ENCODE results near the gene TPM3. TPM values are rescaled to one million over a fixed set of nuclear protein-coding genes. Genes with fewer than 3 reads are reported as not detected.

The TPM3 gene
- 100 to 1,000 TPM in 1 of 2 donors, 10 to 100 TPM in 1; 74.2 to 131 TPM for total RNA-seq

DNA sequence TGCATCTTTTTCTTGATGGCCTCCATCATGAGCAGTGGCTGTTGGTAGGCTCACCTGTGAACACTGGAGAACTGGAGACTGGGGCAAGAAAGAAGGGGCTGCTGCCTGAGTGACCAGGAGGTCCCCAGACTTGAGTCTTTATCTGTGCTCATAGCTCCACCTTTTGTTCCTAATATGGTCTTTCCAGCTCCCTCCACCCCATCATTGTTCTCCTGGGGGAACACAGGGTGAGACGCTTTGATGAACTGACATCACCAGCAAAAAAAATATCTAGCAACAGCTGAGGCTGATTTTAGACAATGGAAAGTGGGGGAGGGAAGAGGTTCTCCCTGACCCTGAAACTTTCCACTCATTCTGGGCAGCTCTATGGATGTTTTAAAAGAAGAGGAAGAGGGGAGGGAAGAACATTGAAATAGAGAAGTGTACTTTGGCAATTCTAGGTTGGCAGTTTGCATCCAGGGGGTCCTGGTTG lies at the start of gene TPM3:
Gene TPM3, minus strand, starts transcription at position 111 of the 472 bp plus-strand sequence. Its CDS starts 82 bp downstream, at position 29.
- TF ChIP-seq, protein P1, sequence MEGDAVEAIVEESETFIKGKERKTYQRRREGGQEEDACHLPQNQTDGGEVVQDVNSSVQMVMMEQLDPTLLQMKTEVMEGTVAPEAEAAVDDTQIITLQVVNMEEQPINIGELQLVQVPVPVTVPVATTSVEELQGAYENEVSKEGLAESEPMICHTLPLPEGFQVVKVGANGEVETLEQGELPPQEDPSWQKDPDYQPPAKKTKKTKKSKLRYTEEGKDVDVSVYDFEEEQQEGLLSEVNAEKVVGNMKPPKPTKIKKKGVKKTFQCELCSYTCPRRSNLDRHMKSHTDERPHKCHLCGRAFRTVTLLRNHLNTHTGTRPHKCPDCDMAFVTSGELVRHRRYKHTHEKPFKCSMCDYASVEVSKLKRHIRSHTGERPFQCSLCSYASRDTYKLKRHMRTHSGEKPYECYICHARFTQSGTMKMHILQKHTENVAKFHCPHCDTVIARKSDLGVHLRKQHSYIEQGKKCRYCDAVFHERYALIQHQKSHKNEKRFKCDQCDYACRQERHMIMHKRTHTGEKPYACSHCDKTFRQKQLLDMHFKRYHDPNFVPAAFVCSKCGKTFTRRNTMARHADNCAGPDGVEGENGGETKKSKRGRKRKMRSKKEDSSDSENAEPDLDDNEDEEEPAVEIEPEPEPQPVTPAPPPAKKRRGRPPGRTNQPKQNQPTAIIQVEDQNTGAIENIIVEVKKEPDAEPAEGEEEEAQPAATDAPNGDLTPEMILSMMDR (IDR thresholded peaks at IDR 0.05) = no peak
- no peak for TF ChIP-seq POLR2A (IDR thresholded peaks at IDR 0.05)
- ATAC-seq (no peak), DNase-seq (no peak)
- H3K27ac ChIP-seq = peak within 1 kb of the TSS in 3 of 4 donors; percentile 52 to 68 (median 58)
- H3K36me3 ChIP-seq (replicated peaks in 1 of 2; ENCODE audit: insufficient read depth in 1 of 2, low read depth in 2 of 2) = no peaks in the 10 kb centered on the region
- peaks cover 63% of the 10 kb centered on the region for H3K4me1 ChIP-seq
- WGBS, 2 donors = 0 to 17% methylated on average over 1 of the region's 1 CpG
- no peak within 1 kb of the TSS for H3K4me3 ChIP-seq
- H3K27me3 ChIP-seq = no peaks in the 10 kb centered on the region
- H3K9me3 ChIP-seq = no peaks in the 10 kb centered on the region
- intact Hi-C loops (cut with DNase I) = no loop called here

DNA sequence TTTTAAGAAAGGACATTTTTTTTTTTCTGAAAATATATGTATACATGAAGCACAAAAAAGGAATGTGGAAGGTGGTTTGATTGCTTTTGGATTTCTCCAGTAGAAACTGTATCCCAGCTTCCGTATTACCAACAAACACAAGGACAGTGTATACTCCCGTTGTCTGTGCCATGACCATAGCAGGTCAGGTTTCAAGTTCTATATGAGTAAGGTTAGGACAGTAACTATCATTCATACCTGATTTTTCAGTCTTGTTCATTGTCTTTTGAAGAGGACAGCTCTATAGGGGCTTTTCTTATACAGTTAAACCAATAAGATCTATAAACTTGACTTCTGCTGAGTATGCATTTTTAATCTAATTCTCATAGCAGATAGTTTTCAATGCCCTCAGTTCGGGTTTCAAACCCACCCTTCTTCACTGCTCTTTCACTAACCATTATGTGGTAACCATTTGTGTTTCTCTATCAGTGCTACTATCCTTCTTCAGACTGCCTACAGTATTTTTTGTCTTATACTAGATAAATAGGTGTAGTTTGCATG lies 48.5 kb upstream of the TPM3 start:
- WGBS, 2 donors = 90 to 91% methylated on average over 3 of the region's 3 CpGs
- intact Hi-C loops (cut with DNase I) = no loop called here
- ATAC-seq = no peak
- no peak overlapping the region for H3K27ac ChIP-seq
- DNase-seq = no peak
- no peaks in the 10 kb centered on the region for H3K27me3 ChIP-seq
- H3K4me3 ChIP-seq = no peak overlapping the region
- peaks cover 19 to 49% of the 10 kb centered on the region in 2 donors for H3K36me3 ChIP-seq (replicated peaks in 1 of 2; ENCODE audit: insufficient read depth in 1 of 2, low read depth in 2 of 2)
- no peak for TF ChIP-seq POLR2A (IDR thresholded peaks at IDR 0.05)
- TF ChIP-seq, protein P1 (IDR thresholded peaks at IDR 0.05) = no peak
- H3K4me1 ChIP-seq = no peaks in the 10 kb centered on the region
- no peaks in the 10 kb centered on the region for H3K9me3 ChIP-seq

DNA sequence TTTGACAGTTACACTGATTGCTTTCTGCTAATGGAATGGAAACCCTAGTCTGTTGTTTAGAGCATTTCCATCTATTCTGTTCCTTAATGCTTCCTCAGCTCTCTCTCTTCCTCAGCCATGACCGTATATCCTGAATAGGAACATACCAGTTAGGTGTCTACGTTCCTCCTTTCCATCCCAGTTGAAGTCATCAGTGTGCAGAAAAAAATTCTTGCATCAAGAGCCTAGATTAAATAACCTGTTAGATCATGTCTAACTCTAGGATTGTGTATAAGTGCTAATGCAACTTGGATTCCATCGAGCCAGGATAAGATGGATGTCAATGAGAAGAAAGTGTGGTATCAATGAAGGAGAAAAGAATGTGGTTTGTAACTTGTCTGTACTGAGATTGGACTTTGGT lies 47.6 kb upstream of the TPM3 start:
- no peaks in the 10 kb centered on the region for H3K27me3 ChIP-seq
- no peak for ATAC-seq
- no peak for TF ChIP-seq POLR2A (IDR thresholded peaks at IDR 0.05)
- TF ChIP-seq, protein P1 (IDR thresholded peaks at IDR 0.05) = no peak
- intact Hi-C loops (cut with DNase I) = no loop called here
- no peak for DNase-seq
- H3K4me3 ChIP-seq = no peak overlapping the region
- no peaks in the 10 kb centered on the region for H3K4me1 ChIP-seq
- WGBS, 2 donors = 88 to 92% methylated on average over 3 of the region's 3 CpGs
- peaks cover 16 to 50% of the 10 kb centered on the region in 2 donors for H3K36me3 ChIP-seq (replicated peaks in 1 of 2; ENCODE audit: insufficient read depth in 1 of 2, low read depth in 2 of 2)
- no peak overlapping the region for H3K27ac ChIP-seq
- no peaks in the 10 kb centered on the region for H3K9me3 ChIP-seq

DNA sequence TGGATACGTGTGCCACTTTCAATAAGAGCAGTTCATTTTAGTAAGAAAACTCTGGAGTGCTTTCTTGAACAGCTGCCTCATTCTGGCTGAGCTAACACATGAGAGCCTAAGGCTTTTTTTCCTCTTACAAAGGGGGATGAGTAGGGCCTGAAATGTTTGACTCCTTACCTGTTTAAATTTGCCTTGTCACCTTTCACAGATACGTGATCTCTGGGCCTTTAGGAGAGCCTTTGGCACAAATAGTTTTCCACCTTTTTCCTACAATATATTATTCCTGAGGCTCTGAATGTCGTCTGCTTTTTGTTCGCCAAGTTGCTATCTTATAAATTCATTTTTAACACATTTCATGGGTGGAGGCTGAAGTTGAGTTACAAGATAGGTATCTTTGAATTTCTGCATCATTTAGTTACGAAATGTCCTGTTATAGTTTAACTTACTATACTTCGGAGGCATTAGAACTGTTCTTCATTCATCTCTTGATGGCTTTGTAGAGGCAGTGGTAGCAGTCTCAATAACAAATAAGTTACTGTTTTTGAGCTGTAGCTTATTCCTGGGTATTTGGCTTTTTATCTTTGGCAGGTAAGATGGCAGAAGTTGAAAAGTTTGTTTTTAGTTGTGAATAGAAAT lies 46.1 kb upstream of the TPM3 start:
- Histone ChIP-seq H3K4me3 (no peak overlapping the region), H3K36me3 (replicated peaks in 1 of 2; ENCODE audit: insufficient read depth in 1 of 2, low read depth in 2 of 2) (peaks cover 3 to 43% of the 10 kb centered on the region in 2 donors), H3K4me1 (no peaks in the 10 kb centered on the region), H3K27ac (no peak overlapping the region), H3K9me3 (no peaks in the 10 kb centered on the region), H3K27me3 (no peaks in the 10 kb centered on the region)
- DNase-seq (no peak), ATAC-seq (no peak)
- intact Hi-C loops (cut with DNase I) = no loop called here
- no peak for TF ChIP-seq POLR2A (IDR thresholded peaks at IDR 0.05)
- TF ChIP-seq, protein P1 (IDR thresholded peaks at IDR 0.05) = no peak
- WGBS, 2 donors = 78 to 86% methylated on average over 6 of the region's 6 CpGs
